GM19467 (cell line): ENCODE data around the gene HS3ST5.
"Not testable (repeated sequence)": the region's sequence is repeated elsewhere in the genome, so short reads cannot be mapped to it uniquely, and the experiment has no call there.

Source experiments
- ATAC-seq: cut with Tn5 transposase; IDR thresholded peaks from one replicate; pipeline ENCODE4 v1.9.1; 2021; ENCODE audit warnings: mild to moderate bottlenecking, moderate library complexity; ENCODE audit not compliant: unreplicated experiment

The HS3ST5 gene

GRCh38 chr6:114158411-114158810, 184.4 kb downstream of the HS3ST5 start:
- ATAC-seq, result no peak

- ATAC-seq, result no peak
Measured at GRCh38 chr6:114157848-114158247, 185.0 kb downstream of the HS3ST5 start.

- no peak for ATAC-seq
Measured at GRCh38 chr6:114155763-114156162, 187.1 kb downstream of the HS3ST5 start.

GRCh38 chr6:114154812-114155211, 188.0 kb downstream of the HS3ST5 start:
- no peak for ATAC-seq

GRCh38 chr6:114153448-114153847, 189.4 kb downstream of the HS3ST5 start:
- no peak for ATAC-seq

GRCh38 chr6:114151064-114151690, 191.6 kb downstream of the HS3ST5 start:
- no peak for ATAC-seq

- ATAC-seq, result not testable (repeated sequence)
Measured at GRCh38 chr6:114149182-114149581, 193.6 kb downstream of the HS3ST5 start.

GRCh38 chr6:114144887-114145851, 197.7 kb downstream of the HS3ST5 start:
- no peak for ATAC-seq

- ATAC-seq, result no peak
Measured at GRCh38 chr6:114142258-114142657, 200.6 kb downstream of the HS3ST5 start.

- no peak for ATAC-seq
Measured at GRCh38 chr6:114140416-114140815, 202.4 kb downstream of the HS3ST5 start.

GRCh38 chr6:114138577-114139248, 204.1 kb downstream of the HS3ST5 start:
- no peak for ATAC-seq

GRCh38 chr6:114135363-114135971, 207.4 kb downstream of the HS3ST5 start:
- no peak for ATAC-seq

- ATAC-seq, result no peak
Measured at GRCh38 chr6:114133816-114134215, 209.0 kb downstream of the HS3ST5 start.

- no peak for ATAC-seq
Measured at GRCh38 chr6:114131945-114132344, 210.9 kb downstream of the HS3ST5 start.

GRCh38 chr6:114125576-114125975, 217.2 kb downstream of the HS3ST5 start:
- ATAC-seq, result no peak

- no peak for ATAC-seq
Measured at GRCh38 chr6:114121913-114122662, 220.7 kb downstream of the HS3ST5 start.

- ATAC-seq, result no peak
Measured at GRCh38 chr6:114119056-114119455, 223.8 kb downstream of the HS3ST5 start.

- ATAC-seq, result no peak
Measured at GRCh38 chr6:114115652-114116051, 227.2 kb downstream of the HS3ST5 start.

GRCh38 chr6:114108119-114109002, 234.5 kb downstream of the HS3ST5 start:
- no peak for ATAC-seq
